Cardiac muscle cell (in vitro differentiated cells and primary cell): ENCODE results near the gene PCF11. TPM values are rescaled to one million over a fixed set of nuclear protein-coding genes. Genes with fewer than 3 reads are reported as not detected.

Experiments used
- DNase-seq, 2 donors: peaks; one replicate each; pipeline versions ENCODE4 v3.0.0 to v3.0.0-alpha.2; 2010 to 2017; ENCODE audit warnings: low read depth in 1 of 2, low spot score in 1 of 2
- H3K27ac ChIP-seq: fragments of 200-600 bp; sonication (generic); 2 replicates; pipeline ENCODE4 v1.5.1; 2016
- H3K27me3 ChIP-seq: fragments of 200-600 bp; sonication (generic); 2 replicates; pipeline ENCODE4 v1.6.0; 2016; ENCODE audit warnings: control low read depth
- H3K36me3 ChIP-seq: fragments of 200-600 bp; sonication (generic); 2 replicates; pipeline ENCODE4 v1.5.1; 2016; ENCODE audit warnings: control low read depth
- H3K4me1 ChIP-seq: fragments of 200-600 bp; sonication (generic); 2 replicates; pipeline ENCODE4 v1.8.1; 2017; ENCODE audit warnings: low read depth, mild to moderate bottlenecking, mixed run types
- H3K4me3 ChIP-seq: fragments of 200-600 bp; sonication (generic); 2 replicates; pipeline ENCODE4 v1.5.1; 2016; ENCODE audit warnings: mild to moderate bottlenecking
- H3K9me3 ChIP-seq: fragments of 200-600 bp; sonication (generic); 2 replicates; pipeline ENCODE4 v1.5.1; 2017; ENCODE audit warnings: low read depth, mild to moderate bottlenecking, control low read depth
- polyA plus RNA-seq: library from polyadenylated mRNA; unstranded; fragments of >200 nt; fragmentation: Nextera tagmentation; extraction: Ambion mirVana; gene quantifications from 2 replicates; pipeline ENCODE4 v1.2.1, GENCODE V29; 2016
- total RNA-seq: library from RNA; depleted of rRNA; stranded (reverse); fragments of >200 nt; gene quantifications from 2 replicates; pipeline ENCODE4 v1.2.3, GENCODE V29; 2016
- TF ChIP-seq, protein P1 (sequence below): IDR thresholded peaks from 2 replicates; pipeline ENCODE4 v1.5.1; 2012; ENCODE audit warnings: low read depth, mild to moderate bottlenecking, low read length

PCF11 gene
- total and polyA plus RNA-seq, 2 experiments from 2014 or later: 14.5 to 204 TPM

DNA sequence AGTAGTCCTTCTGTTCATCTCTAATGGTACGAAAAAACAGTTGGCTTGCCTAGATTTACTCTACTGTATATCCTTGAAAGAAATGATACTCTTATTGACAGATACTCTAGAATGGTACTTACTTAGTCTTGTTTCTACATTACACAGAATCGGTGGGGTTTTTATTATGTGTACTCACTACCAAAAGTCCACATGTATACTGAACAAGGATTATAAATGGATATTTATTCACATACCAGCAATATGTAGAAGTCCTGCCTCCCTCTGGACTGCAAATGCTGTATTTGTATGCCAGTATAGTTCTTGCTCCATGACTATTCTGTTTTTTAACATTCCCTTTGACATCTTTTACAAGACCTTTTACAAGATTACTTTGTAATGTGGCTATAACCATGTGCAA is 13.9 kb downstream of the PCF11 start:
- H3K4me1 ChIP-seq: peaks cover 19% of the 10 kb centered on the region
- TF ChIP-seq, protein P1, sequence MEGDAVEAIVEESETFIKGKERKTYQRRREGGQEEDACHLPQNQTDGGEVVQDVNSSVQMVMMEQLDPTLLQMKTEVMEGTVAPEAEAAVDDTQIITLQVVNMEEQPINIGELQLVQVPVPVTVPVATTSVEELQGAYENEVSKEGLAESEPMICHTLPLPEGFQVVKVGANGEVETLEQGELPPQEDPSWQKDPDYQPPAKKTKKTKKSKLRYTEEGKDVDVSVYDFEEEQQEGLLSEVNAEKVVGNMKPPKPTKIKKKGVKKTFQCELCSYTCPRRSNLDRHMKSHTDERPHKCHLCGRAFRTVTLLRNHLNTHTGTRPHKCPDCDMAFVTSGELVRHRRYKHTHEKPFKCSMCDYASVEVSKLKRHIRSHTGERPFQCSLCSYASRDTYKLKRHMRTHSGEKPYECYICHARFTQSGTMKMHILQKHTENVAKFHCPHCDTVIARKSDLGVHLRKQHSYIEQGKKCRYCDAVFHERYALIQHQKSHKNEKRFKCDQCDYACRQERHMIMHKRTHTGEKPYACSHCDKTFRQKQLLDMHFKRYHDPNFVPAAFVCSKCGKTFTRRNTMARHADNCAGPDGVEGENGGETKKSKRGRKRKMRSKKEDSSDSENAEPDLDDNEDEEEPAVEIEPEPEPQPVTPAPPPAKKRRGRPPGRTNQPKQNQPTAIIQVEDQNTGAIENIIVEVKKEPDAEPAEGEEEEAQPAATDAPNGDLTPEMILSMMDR: no peak
- H3K4me3 ChIP-seq: no peak overlapping the region
- H3K27ac ChIP-seq: no peak overlapping the region
- H3K36me3 ChIP-seq: peaks cover 64% of the 10 kb centered on the region
- no peaks in the 10 kb centered on the region for H3K9me3 ChIP-seq
- no peaks in the 10 kb centered on the region for H3K27me3 ChIP-seq
- DNase-seq: no peak

DNA sequence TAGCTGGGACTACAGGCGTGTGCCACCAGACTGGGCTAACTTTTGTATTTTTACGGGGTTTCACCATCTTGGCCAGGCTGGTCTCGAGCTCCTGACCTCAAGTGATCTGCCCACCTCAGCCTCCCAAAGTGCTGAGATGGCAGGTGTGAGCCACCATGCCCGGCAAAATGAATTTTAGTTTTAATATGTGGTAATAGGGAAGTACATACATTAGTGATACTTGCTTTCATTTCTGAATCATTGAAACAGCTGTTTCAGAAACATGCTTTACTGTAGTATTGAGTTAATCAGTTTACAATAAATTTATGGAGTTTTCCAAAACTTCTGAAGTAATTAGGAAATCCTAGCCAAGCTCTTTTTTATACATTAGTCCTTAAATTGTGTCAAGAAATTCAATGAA is 15.6 kb downstream of the PCF11 start:
- H3K27me3 ChIP-seq: no peaks in the 10 kb centered on the region
- H3K4me1 ChIP-seq: peaks cover 19% of the 10 kb centered on the region
- no peak for DNase-seq
- TF ChIP-seq, protein P1: no peak
- no peaks in the 10 kb centered on the region for H3K9me3 ChIP-seq
- no peak overlapping the region for H3K27ac ChIP-seq
- no peak overlapping the region for H3K4me3 ChIP-seq
- peaks cover 61% of the 10 kb centered on the region for H3K36me3 ChIP-seq

- Histone ChIP-seq H3K4me1 (peaks cover 19% of the 10 kb centered on the region), H3K27me3 (no peaks in the 10 kb centered on the region), H3K4me3 (no peak overlapping the region), H3K9me3 (no peaks in the 10 kb centered on the region), H3K27ac (no peak overlapping the region), H3K36me3 (peaks cover 61% of the 10 kb centered on the region)
- TF ChIP-seq, protein P1: no peak
- no peak for DNase-seq
Measured at GRCh38 chr11:83174008-83174407, 17.1 kb downstream of the PCF11 start.

GRCh38 chr11:83175815-83176214 is 18.9 kb downstream of the PCF11 start:
- Histone ChIP-seq H3K27ac (no peak overlapping the region), H3K27me3 (no peaks in the 10 kb centered on the region), H3K4me3 (no peak overlapping the region), H3K4me1 (peaks cover 8% of the 10 kb centered on the region), H3K9me3 (no peaks in the 10 kb centered on the region), H3K36me3 (peaks cover 63% of the 10 kb centered on the region)
- DNase-seq: no peak
- TF ChIP-seq, protein P1: no peak

DNA sequence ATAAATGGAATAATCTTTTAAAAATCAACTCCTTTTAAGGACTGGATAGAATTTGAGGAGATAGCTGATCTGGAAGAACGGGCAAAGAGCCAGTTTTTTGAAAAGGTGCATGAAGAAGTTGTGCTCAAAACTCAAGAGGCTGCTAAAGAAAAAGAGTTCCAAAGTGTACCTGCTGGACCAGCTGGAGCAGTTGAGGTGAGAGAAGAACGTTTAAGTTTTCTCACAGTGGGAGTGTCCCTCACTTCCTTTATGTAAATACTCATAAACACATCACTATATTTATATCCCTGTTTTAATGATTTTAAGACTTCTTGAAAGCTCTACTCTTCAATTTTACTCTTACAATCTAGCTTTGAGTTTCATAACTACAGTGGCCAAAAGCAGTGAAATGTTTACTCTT is 24.9 kb downstream of the PCF11 start:
- peaks cover 76% of the 10 kb centered on the region for H3K36me3 ChIP-seq
- no peak overlapping the region for H3K4me3 ChIP-seq
- H3K27me3 ChIP-seq: no peaks in the 10 kb centered on the region
- H3K9me3 ChIP-seq: no peaks in the 10 kb centered on the region
- TF ChIP-seq, protein P1: no peak
- H3K4me1 ChIP-seq: no peaks in the 10 kb centered on the region
- no peak overlapping the region for H3K27ac ChIP-seq
- DNase-seq: no peak

DNA sequence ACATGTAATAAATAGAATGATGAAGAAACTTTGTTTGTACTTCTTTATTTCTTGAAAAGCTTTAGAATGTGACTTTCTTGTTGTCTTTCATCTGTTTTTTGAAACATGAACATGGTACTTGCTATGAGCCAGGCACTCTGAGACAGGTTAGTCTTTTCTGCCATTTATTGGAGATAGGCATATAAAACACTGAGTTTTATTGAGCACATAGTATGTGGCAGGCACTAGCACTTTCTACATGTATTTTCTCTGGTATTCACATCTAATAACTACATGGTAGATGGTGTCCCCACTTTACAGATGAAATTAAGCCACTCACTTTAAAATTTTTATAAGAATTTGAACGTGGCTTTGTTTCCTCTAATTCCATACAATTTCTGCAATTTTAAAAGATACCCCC is 28.8 kb downstream of the PCF11 start:
- H3K4me1 ChIP-seq: no peaks in the 10 kb centered on the region
- H3K36me3 ChIP-seq: peaks cover 46% of the 10 kb centered on the region
- no peak overlapping the region for H3K27ac ChIP-seq

More for the DNA sequence above, 28.8 kb downstream of the PCF11 start:
- DNase-seq: no peak
- Histone ChIP-seq H3K27me3 (no peaks in the 10 kb centered on the region), H3K4me3 (no peak overlapping the region), H3K9me3 (no peaks in the 10 kb centered on the region)
- TF ChIP-seq, protein P1: no peak
